Activated naive CD4-positive, alpha-beta T cell treated with anti-CD3 and anti-CD28 coated beads, Interleukin-2, amount 50 U/mL, for 16 hours (primary cell): ENCODE data around the gene TMEM8B.

Source experiments
- DNase-seq: peaks from one replicate; pipeline ENCODE4 v3.0.0-alpha.2; 2020

Gene TMEM8B

GRCh38 chr9:35811381-35812024 is 17.5 kb upstream of the TMEM8B start:
- DNase-seq, result no peak

- peak; percentile 94 for DNase-seq
Observed at GRCh38 chr9:35812025-35812602, 16.9 kb upstream of the TMEM8B start, which contains the start of gene SPAG8. SPAG8 (minus strand) TSS chr9:35812262; CDS start chr9:35812147, 115 bp downstream.

GRCh38 chr9:35813434-35814105 is 15.5 kb upstream of the TMEM8B start:
- no peak for DNase-seq

- DNase-seq, result no peak
Observed at GRCh38 chr9:35814106-35814840, 14.8 kb upstream of the TMEM8B start.

GRCh38 chr9:35814841-35815543 is 14.0 kb upstream of the TMEM8B start, which contains the start of gene HINT2:
HINT2 (minus strand) TSS chr9:35815042; CDS start chr9:35814979, 63 bp downstream.
- peak; percentile 99 for DNase-seq

- no peak for DNase-seq
Observed at GRCh38 chr9:35816708-35817107, 12.3 kb upstream of the TMEM8B start.

GRCh38 chr9:35818341-35818740 is 10.7 kb upstream of the TMEM8B start:
- DNase-seq, result no peak

- no peak for DNase-seq
Observed at GRCh38 chr9:35820076-35820475, 9.0 kb upstream of the TMEM8B start.

- DNase-seq, result no peak
Observed at GRCh38 chr9:35822926-35823325, 6.1 kb upstream of the TMEM8B start.

GRCh38 chr9:35826071-35826701 is 2.8 kb upstream of the TMEM8B start:
- peak; percentile 24 for DNase-seq

- DNase-seq, result no peak
Observed at GRCh38 chr9:35827486-35827885, 1.5 kb upstream of the TMEM8B start.

- DNase-seq, result peak; percentile 30
Observed at GRCh38 chr9:35828716-35829083, 328 bp upstream of the TMEM8B start, which contains the start of gene FAM221B. FAM221B (minus strand) TSS chr9:35828732; CDS start chr9:35826161, 2,571 bp downstream.

GRCh38 chr9:35829764-35830096 is 702 bp downstream of the TMEM8B start:
- no peak for DNase-seq

GRCh38 chr9:35831040-35831439 is 2.0 kb downstream of the TMEM8B start:
- DNase-seq, result no peak

GRCh38 chr9:35832814-35833213 is 3.8 kb downstream of the TMEM8B start:
- DNase-seq, result no peak

- no peak for DNase-seq
Observed at GRCh38 chr9:35834260-35835215, 5.5 kb downstream of the TMEM8B start.

GRCh38 chr9:35835216-35835632 is 6.2 kb downstream of the TMEM8B start:
- DNase-seq, result no peak

GRCh38 chr9:35835766-35836165 is 6.7 kb downstream of the TMEM8B start:
- DNase-seq, result no peak

- DNase-seq, result no peak
Observed at GRCh38 chr9:35836595-35836994, 7.6 kb downstream of the TMEM8B start.

GRCh38 chr9:35839926-35840325 is 10.9 kb downstream of the TMEM8B start:
- DNase-seq, result no peak
